Measurements from ENCODE around the gene MAP3K5.
A peak's percentile ranks its signal among the peaks of the same experiment; 100 is the strongest.

Gene MAP3K5

DNA sequence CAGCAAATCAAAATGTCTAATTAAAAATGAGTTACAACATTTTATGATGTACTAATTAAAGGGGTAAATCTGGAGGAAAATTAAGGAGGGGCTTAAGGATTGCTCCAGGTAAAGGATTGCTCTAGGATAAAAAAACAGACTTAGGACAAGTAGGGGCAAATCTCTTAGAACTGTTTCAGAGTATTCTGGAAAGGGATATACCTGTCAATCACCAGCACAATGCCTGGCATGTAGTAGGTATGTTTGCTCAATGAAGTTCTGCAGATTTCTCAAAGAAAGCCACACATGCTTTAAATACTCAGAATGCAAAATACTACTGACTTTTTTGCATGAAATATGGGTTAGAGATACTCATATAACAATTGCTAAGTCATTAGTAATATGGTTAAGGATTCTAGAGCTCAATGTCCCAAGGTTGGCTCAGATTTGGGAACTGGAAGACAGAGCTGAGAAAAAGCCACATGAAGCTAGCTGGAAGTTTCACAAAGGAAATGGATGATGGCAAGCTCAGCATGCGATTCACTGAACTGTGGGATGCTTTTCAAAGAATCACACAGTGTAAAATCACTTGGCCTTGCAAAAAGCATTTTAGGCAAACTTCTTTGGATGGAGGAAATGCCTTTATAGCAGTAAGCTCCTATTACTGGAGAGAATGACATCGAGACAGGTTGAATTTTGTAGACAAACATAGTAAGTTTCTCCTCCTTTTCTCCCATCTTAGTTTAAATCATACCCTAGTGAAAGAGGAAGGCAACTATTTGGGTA lies 72.8 kb downstream of the MAP3K5 start:
- H3K4me1 ChIP-seq (ENCODE audit: insufficient read depth, low read length, severe bottlenecking) = peaks cover 54% of the 10 kb centered on the region
- no peaks in the 10 kb centered on the region for H3K9me2 ChIP-seq (ENCODE audit: low read depth, low read length)
- no peaks in the 10 kb centered on the region for H4K20me1 ChIP-seq (ENCODE audit: insufficient read depth, low read length)
- H3K4me3 ChIP-seq (ENCODE audit: low read depth, low read length, poor library complexity, severe bottlenecking) = peak overlapping the region; percentile 48
- H2AFZ ChIP-seq (ENCODE audit: low read length) = no peak overlapping the region
- no peaks in the 10 kb centered on the region for H3K36me3 ChIP-seq (ENCODE audit: insufficient read depth, low read length)
- peaks cover 3% of the 10 kb centered on the region; the same call in 1 of the 2 replicates for H3K9me3 ChIP-seq (ENCODE audit: low read length)
- H3F3A ChIP-seq (ENCODE audit: insufficient read depth, low read length) = no peaks in the 10 kb centered on the region
- no peaks in the 10 kb centered on the region for H3K27me3 ChIP-seq (ENCODE audit: insufficient read depth, low read length)
- H3K27ac ChIP-seq (ENCODE audit: low read depth, low read length, poor library complexity, severe bottlenecking) = peak overlapping the region; percentile 73
- peak overlapping the region; percentile 43; the same call in 1 of the 2 replicates for H3K9ac ChIP-seq (ENCODE audit: low read length)
- TF ChIP-seq, protein P1, sequence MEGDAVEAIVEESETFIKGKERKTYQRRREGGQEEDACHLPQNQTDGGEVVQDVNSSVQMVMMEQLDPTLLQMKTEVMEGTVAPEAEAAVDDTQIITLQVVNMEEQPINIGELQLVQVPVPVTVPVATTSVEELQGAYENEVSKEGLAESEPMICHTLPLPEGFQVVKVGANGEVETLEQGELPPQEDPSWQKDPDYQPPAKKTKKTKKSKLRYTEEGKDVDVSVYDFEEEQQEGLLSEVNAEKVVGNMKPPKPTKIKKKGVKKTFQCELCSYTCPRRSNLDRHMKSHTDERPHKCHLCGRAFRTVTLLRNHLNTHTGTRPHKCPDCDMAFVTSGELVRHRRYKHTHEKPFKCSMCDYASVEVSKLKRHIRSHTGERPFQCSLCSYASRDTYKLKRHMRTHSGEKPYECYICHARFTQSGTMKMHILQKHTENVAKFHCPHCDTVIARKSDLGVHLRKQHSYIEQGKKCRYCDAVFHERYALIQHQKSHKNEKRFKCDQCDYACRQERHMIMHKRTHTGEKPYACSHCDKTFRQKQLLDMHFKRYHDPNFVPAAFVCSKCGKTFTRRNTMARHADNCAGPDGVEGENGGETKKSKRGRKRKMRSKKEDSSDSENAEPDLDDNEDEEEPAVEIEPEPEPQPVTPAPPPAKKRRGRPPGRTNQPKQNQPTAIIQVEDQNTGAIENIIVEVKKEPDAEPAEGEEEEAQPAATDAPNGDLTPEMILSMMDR (IDR thresholded peaks at IDR 0.05; ENCODE audit: low read length) = no peak
- peak overlapping the region; percentile 71 for H3K4me2 ChIP-seq (ENCODE audit: low read length)
- H3K79me2 ChIP-seq (ENCODE audit: insufficient read depth, low read length) = 0 out of 2 replicates have a peak, but pooled peaks cover 4% of the 10 kb centered on the region

DNA sequence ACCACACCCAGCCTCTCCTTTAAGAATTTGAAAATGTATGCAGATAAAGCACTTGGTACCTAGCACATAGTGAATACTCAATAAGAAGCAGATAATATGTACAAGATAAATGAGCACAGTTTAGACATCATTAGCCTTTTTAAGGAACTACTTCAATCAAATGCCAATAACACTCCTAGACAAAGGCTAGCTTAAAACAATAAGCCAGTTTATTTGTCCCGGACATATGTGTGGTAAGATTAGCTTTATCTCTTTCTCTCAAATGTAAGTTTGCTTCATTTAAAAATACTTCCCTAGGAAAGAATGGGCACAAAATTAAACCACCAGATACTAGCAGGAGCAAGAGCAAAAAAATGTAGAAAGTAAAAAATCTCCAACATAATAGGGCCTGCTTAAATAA lies 73.8 kb downstream of the MAP3K5 start:
- no peak for TF ChIP-seq EZH2 (IDR thresholded peaks at IDR 0.05; ENCODE audit: borderline replicate concordance, low read length)
- TF ChIP-seq, protein P1 (IDR thresholded peaks at IDR 0.05; ENCODE audit: low read length) = no peak
- Histone ChIP-seq H3K4me1 (ENCODE audit: insufficient read depth, low read length, severe bottlenecking) (peaks cover 45% of the 10 kb centered on the region), H3K27ac (ENCODE audit: low read depth, low read length, poor library complexity, severe bottlenecking) (peak overlapping the region; percentile 2)

DNA sequence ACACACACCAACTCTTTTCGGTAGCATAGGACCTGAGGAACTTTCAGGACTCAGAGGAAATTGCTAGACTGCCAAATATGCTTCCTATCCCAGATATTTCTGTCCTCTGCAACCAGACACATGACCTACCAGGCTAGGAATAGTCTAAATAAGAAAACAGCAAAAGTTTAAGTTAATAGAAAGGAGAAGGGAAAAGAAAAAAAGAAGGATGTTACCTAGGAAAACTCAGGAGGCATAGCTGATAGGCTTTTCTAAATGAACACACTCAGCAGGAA lies 74.6 kb downstream of the MAP3K5 start:
- Histone ChIP-seq H3K27me3 (ENCODE audit: insufficient read depth, low read length) (no peaks in the 10 kb centered on the region), H3K4me3 (ENCODE audit: low read depth, low read length, poor library complexity, severe bottlenecking) (no peak overlapping the region), H3K4me2 (ENCODE audit: low read length) (peak overlapping the region; percentile 7; the same call in 1 of the 2 replicates), H3K36me3 (ENCODE audit: insufficient read depth, low read length) (0 out of 2 replicates have a peak, but pooled peaks cover 6% of the 10 kb centered on the region), H3K9me3 (ENCODE audit: low read length) (peaks cover 3% of the 10 kb centered on the region; the same call in 1 of the 2 replicates), H2AFZ (ENCODE audit: low read length) (no peak overlapping the region), H3F3A (ENCODE audit: insufficient read depth, low read length) (no peaks in the 10 kb centered on the region), H3K9me2 (ENCODE audit: low read depth, low read length) (no peaks in the 10 kb centered on the region), H3K79me2 (ENCODE audit: insufficient read depth, low read length) (no peaks in the 10 kb centered on the region), H3K27ac (ENCODE audit: low read depth, low read length, poor library complexity, severe bottlenecking) (peak overlapping the region; percentile 57), H3K4me1 (ENCODE audit: insufficient read depth, low read length, severe bottlenecking) (peaks cover 42% of the 10 kb centered on the region), H4K20me1 (ENCODE audit: insufficient read depth, low read length) (no peaks in the 10 kb centered on the region), H3K9ac (ENCODE audit: low read length) (no peak overlapping the region)
- TF ChIP-seq, protein P1 (IDR thresholded peaks at IDR 0.05; ENCODE audit: low read length) = no peak
- TF ChIP-seq EZH2 (IDR thresholded peaks at IDR 0.05; ENCODE audit: borderline replicate concordance, low read length) = no peak

More for the DNA sequence above, 73.8 kb downstream of the MAP3K5 start:
- Histone ChIP-seq H3K4me3 (ENCODE audit: low read depth, low read length, poor library complexity, severe bottlenecking) (no peak overlapping the region), H3K9me2 (ENCODE audit: low read depth, low read length) (no peaks in the 10 kb centered on the region), H3K36me3 (ENCODE audit: insufficient read depth, low read length) (0 out of 2 replicates have a peak, but pooled peaks cover 3% of the 10 kb centered on the region), H4K20me1 (ENCODE audit: insufficient read depth, low read length) (no peaks in the 10 kb centered on the region), H3K9ac (ENCODE audit: low read length) (no peak overlapping the region), H3F3A (ENCODE audit: insufficient read depth, low read length) (no peaks in the 10 kb centered on the region), H3K79me2 (ENCODE audit: insufficient read depth, low read length) (0 out of 2 replicates have a peak, but pooled peaks cover 3% of the 10 kb centered on the region), H3K27me3 (ENCODE audit: insufficient read depth, low read length) (no peaks in the 10 kb centered on the region), H3K9me3 (ENCODE audit: low read length) (peaks cover 3% of the 10 kb centered on the region; the same call in 1 of the 2 replicates), H3K4me2 (ENCODE audit: low read length) (no peak overlapping the region), H2AFZ (ENCODE audit: low read length) (no peak overlapping the region)

Data from OCI-LY1 (cell line).